ENCODE data around the gene SVIL.

DNA sequence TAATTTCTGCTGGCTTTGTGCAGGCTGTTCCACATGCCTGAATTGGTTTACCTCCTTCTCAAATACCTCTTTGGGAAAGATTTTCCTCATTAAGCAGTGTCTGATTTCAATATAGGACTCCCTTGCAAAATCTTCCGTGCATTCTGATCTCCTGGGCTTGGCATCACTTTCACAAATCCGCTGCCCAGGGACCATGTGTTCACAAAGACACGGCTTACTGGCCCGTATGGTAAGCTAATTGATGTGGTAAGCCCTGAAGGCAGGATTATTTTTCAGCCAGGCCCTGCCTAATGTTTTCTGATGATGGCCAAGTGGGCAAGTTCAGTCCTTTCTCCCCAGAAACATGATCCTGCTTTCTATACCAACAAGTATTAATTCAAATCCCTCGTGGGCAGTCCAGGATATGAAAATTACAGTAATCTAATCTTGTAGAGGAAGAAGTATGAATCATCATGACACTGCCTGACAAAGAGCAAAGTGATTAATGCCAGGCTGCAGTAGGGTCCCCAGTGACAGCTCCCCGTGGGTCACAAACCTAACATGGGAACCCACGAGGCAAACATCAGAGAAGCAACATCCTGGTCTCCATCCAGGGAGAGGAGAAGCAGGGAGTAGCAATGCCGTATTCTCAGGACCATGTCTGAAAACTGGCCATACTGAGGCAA, 11.6 kb upstream of the SVIL start:
- no peak for TF ChIP-seq ZFX (IDR thresholded peaks at IDR 0.05)
- TF ChIP-seq, protein P1, sequence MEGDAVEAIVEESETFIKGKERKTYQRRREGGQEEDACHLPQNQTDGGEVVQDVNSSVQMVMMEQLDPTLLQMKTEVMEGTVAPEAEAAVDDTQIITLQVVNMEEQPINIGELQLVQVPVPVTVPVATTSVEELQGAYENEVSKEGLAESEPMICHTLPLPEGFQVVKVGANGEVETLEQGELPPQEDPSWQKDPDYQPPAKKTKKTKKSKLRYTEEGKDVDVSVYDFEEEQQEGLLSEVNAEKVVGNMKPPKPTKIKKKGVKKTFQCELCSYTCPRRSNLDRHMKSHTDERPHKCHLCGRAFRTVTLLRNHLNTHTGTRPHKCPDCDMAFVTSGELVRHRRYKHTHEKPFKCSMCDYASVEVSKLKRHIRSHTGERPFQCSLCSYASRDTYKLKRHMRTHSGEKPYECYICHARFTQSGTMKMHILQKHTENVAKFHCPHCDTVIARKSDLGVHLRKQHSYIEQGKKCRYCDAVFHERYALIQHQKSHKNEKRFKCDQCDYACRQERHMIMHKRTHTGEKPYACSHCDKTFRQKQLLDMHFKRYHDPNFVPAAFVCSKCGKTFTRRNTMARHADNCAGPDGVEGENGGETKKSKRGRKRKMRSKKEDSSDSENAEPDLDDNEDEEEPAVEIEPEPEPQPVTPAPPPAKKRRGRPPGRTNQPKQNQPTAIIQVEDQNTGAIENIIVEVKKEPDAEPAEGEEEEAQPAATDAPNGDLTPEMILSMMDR (conservative IDR thresholded peaks at IDR 0.05): no peak

All from C4-2B (cell line).